ENCODE measurements around the gene CCDC191.

The CCDC191 gene, protein sequence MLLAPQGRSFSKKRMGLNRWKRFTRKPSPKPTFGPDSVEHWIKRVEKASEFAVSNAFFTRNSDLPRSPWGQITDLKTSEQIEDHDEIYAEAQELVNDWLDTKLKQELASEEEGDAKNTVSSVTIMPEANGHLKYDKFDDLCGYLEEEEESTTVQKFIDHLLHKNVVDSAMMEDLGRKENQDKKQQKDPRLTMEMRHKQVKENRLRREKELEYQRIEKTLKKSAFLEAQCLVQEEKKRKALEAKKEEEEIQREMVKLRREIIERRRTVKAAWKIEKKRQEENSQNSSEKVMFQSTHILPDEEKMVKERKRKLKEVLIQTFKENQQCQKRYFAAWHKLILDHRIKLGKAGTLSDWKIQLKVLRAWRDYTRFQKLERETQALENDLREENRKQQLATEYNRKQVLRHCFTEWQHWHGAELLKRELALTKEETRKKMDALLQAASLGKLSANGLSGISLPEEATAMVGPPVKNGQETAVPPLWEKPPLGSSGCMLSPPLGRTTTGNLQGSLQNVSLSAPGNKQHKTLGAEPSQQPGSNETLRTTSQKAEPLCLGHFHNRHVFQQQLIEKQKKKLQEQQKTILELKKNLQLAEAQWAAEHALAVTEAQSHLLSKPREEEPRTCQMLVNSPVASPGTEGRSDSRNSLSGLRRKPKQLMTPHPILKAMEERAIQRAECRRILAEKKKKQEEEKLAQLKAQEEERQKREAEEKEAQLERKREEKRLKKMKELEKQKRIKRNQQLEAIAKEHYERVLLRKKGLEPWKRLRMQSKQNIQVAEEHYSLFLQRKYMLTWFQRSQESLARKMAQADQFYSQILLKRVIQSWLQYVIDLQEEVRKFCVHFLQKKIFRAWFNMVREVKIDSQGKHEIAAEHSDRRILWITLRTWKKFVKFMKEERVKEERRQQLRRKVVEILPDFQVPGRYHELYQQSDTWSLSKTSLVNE

DNA sequence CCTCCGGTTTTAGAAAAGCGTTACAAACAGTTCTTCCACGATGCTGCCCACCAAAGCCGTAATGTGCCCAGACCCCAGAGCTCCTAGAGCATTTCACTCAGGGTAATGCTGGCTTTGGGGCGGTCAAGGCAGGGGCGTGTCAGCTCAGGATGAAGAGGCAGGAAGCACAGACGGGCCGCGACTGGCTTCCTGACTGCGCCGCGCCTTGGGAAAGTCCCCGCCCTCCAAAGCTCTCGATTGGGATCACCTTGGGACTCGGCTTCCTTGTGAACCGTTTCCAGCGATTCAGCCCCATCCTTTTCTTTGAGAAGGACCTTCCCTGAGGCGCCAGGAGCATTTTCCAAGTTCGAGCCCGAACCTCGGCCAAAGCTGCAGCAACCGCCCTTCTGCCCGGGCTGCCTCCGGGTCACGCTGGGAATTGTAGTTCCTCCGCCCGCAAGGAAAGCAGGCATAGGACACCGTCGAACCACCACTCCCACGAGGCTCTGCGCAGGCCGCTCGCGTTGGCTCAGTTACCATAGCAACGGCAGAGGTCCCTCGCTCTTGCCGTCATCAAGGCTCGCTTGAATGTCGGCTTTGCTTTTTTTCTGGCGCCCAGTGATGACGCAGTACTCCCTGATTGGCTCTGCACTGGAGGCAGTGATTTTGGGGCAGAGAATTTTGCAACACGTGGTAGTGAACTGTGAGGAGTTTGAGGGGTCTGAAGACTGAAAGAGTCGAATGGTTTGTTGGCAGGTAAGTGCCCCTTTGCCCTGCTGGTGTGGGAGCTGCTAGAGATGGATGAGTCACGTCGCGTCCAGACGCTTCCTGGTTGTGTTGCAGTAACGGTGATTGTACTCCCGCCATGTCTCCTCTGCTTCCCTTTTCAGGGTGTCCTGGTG lies at the start of gene CCDC191, which contains the start of gene QTRT2:
TSS of gene CCDC191 (minus strand) at position 397 of the 881 bp plus-strand sequence. CDS start at position 337, 60 bp downstream.
TSS of gene QTRT2 (plus strand) at position 608 of the 881 bp plus-strand sequence. CDS start 8,521 bp downstream, outside the sequence.
- peak; percentile 96 for DNase-seq

DNA sequence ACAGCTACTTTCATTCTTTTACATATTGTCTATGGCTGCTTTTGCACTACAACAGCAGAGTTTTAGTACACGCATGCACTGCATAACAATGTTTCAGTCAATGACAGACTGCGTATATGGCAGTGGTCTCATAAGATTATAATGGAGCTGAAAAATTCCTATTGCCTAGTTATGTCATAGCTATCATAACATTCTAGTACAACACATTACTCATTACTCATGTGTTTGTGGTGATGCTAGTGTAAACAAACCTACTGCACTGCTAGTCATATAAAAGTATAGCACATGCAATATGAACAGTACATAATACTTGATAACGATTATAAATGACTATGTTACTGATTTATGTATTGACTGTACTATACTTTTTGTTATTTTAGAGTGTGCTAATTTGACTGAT lies 48.1 kb upstream of the CCDC191 start:
- DNase-seq, result no peak

DNA sequence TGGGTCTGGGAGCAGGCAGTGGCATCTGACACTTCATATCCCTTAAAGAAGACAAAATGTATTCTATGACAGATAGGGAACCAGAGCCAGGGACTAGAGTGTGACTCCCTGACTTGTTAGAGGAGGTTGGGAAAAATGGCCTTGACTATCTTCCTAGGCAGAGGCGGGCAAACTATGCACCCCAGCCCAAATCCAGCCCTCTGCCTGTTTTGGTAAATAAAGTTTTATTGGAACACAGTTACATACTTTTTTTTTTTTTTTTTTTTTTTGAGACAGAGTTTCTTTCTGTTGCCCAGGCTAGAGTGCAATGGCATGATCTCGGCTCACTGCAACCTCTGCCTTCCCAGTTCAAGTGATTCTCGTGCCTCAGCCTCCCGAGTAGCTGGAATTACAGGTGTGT lies 47.5 kb upstream of the CCDC191 start:
- DNase-seq, result no peak

DNA sequence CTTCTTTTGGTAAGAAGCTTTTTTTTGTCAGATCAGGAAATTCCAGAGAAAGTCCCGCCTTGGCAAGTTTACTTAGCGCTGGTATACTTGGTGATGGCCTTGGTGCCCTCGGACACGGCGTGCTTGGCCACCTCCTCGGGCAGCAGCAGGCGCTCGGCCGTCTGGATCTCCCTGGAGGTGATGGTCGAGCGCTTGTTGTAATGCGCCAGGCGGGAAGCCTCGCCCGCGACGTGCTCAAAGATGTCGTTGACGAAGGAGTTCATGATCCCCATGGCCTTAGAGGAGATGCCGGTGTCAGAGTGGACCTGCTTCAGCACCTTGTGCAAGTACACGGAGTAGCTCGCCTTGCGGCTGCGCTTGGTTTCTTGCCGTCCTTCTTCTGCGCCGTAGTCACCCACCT lies 46.9 kb upstream of the CCDC191 start:
- DNase-seq, result no peak

DNA sequence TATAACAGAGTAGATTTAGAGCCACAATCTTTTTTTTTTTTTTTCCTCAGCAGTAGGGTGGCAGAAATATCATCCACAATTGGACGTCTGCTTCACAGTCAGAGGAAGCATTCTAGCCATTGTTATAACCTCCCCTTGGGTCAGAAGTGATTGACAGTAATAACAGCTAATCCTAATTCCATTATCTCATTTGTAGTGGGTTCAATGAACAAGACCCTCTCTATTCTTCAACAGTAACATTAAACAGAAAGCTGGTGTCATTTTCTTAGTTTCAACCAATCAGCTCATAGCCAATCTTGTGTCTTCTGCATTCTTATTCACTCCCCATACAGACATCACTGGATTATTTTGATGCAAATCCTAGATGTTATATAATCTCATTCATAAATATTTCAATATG lies 44.8 kb upstream of the CCDC191 start:
- DNase-seq, result no peak

DNA sequence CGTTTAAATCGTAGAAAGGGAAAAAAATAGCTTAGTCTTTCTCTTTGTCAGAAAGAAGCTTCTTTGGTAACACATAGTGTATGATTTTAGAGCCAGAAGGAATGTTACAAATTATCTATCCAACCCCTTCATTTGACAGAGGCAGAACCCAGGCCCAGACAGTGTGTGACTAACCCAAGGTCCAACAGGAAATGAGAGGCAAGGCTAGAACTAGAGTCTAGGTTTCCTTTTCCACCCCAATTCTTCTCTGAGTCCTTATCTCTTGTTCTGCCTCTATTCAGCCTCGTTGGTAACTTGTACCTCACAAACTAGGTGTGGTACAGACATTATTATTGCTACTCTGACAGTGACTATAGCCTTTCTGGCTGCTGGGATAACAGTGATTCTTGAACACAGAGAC lies 39.5 kb upstream of the CCDC191 start:
- DNase-seq, result no peak

DNA sequence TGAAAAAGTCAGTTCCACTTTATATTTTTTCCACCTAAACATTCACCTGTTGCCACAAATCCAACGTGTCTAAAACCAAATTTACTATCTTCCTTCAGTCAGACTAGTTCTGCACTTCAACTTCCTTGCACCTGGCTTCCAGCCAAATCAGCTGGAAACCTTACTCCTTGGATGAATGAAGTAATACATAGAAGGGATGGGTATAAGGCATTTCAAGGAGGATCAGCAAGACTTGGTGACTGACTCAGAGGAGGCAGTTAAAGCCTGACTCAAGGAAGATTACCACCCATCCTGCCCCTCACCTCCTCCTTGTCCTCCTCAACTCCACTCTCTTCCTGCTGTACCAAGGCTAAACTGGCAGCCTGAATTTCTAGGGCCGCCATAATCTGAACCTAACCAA lies 37.3 kb upstream of the CCDC191 start:
- DNase-seq, result peak; percentile 8

DNA sequence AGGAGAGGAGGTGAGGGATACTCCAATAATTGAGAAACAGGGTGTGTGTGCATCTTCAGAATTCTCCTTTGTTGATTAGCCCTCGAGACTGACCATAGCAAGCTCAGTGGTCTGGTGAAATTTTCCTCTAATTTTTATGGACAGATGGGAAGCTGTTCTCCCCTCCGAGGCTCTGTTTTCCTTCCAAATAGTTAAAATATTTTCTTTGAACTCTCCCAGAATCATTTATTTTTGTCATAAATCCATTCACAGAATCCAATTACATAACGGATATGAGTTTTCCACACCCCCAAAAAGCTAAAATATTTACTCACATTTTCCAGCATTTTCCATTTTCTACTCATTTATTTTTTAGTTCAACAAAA lies 36.7 kb upstream of the CCDC191 start:
- DNase-seq, result no peak

DNA sequence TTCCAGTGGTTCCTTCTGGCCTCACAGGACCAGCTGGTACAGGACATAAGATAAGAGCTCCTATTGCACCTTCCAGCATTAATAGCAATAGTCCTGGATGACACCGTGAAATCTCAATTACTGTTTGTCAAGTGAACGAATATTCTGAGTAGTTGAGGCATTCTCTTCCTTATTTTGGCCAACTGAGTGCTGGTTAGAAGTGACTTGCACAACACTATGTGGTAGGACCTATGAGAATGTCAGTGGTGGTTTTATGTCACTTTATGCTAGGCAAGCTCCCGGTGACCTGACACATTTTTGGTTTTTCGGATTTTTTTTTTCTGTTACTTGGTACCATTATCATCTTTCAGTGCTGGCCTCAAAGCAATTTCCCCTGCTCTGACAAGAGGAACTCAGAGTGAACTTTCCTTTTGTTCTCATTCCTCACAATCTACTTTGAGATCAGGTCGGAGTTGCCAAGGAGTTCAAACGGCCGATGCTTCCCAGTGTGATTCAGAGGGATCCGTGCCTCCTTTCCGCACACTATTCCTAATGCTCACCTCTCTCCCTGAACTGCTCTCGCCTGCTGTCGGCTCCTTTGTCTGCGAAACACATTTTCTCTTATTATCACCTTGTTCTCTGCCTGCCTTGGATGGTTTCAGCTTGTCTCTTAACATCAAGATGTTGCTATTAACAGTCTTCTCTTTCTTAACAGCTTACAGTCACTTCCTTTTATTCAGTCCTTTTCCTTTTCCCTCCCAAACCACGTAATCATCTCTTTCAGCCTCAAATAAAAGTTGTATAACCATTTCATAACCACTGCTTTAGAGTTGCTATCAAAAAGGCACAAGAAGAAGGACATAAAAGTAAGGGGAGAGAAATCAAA lies 36.1 kb upstream of the CCDC191 start:
- no peak for DNase-seq

DNA sequence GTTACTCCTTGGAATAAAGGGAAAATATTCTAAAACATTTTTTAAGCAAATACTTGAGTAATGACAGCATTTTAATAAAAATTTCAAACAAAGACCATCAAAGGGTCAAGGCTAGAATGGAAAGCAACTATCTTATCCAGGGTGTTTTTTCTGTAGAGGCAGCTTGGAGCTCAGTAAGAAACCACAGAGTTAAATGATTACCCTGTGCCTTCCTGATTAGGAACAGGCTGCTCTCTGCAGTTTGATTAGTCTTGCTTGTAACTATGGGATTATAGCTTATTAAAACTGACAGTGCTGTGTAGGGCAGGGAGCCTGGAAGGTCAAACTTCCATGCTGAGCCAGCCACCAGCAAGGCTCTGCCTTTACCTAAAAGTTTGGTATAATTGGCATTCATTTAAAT lies 33.3 kb upstream of the CCDC191 start:
- DNase-seq, result no peak

DNA sequence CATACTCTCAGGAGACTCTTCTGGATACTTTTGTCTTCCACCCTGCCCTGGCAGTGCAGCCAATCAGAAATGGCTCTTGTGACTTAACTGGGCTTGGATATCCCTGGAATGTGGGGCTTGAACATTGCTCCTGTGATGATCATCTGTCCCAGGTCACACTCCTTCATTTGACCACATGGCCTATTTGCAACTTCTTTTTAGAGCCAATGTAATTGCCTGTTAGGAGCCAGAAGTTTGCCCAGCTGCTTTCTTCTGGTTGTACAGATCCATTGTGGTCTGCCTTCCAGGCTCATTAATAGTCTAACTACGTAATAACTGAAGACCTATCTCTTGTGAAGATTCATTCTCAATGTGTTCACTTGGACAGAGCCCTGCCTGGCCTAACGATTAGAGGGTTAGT lies 30.0 kb upstream of the CCDC191 start:
- DNase-seq, result no peak

DNA sequence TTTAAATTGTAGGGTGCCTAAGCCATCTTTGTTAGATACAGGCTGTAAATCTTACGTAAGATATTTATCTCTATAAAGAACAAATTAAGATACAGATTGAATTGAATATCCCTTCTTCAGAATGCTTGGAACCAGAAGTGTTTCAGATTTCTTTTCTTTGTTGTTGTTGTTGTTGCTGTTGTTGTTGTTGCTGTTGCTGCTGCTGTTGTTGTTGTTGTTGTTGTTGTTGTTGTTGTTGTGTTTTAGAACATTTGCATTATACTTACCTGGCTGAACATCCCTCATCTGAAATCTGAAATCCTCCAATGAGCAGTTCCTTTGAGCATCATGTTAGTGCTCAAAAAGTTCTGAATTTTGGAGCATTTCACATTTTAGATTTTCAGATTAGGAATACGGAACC lies 26.8 kb upstream of the CCDC191 start:
- no peak for DNase-seq

DNA sequence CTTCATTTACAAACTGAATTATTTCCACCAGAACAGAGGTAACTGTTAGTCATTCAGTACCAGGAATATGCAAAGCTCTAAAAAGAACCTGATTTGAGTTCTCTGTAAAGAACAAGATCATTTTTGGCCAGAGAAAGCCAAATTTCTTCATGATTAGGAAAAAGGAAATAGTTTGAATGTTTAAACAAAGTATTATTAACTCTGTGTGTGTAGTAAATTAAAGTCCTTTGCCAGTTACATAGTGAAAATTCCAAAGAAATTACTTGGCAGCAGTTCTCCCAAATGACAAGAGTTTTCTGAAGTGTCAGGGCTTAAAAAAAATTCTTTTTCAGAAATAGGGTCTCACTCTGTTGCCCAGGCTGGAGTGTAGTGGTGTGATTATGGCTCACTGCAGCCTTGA lies 24.7 kb upstream of the CCDC191 start:
- no peak for DNase-seq

DNA sequence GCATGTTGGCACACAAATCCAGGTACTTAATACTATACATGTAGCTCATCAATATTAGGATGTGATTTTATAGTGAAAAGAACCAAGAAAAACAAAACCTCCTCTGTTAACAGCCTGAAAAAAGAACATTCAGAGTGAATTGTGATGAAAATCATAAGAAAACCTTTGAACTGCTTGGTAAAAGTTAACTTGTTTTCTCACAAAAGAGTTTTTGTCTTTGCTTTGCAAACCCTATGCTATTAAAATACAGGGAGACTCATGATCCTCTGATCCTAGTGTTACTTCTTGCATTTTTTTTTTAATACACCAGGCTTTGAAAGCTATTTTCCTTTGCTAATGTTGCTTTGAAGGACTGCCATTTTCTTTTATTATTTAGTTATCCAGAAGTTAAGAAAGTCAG lies 23.9 kb upstream of the CCDC191 start:
- no peak for DNase-seq

DNA sequence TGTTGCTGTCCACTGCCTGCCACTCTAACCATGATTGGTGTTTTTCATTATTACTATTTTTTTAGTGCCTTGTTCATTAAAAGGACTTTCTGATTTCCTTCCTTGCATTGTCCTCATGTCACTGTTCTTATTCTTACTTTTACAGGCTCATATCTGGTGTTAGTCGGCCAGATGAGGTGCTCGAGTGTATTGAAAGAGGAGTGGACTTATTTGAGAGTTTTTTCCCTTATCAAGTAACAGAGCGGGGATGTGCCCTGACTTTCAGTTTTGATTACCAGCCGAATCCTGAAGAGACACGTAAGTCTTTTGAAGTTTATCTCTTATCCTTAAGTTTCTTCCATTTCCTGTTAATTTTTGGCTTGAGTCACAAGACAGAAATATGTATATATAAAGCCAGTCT lies 23.4 kb upstream of the CCDC191 start:
- no peak for DNase-seq

DNA sequence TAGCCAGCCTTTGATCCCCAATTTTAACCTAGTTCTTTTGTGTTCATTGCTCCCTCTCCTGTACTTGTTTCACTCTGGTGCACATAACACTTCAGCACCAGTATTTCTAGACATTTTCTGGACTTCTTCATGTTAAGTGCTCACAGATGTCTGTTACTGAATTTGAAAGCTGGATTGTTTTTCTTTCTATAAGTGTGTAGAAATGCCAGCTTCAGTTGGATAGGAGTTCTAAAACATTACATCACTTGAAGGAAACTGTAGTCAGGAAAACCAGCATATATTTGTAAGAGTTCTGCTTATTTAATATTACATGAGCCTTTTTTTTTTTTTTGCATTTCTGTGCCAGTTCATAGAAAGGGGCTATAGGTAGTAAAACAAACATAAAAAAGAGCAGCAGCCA lies 21.8 kb upstream of the CCDC191 start:
- no peak for DNase-seq

DNA sequence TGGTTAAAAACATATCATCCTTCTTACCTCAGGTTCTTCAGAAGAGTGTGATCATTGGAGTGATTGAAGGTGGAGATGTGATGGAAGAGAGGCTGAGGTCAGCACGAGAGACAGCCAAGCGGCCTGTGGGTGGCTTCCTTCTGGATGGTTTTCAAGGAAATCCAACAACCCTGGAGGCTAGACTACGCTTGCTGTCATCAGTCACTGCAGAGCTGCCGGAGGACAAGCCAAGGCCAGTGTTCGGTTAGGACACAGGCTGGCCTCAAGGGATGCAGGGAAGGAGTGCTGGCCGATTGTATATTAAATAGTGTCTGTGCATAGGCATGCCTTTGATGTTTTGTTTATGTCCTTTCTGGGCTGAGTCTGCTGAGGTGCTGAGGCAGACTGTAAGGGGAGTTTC lies 20.4 kb upstream of the CCDC191 start:
- no peak for DNase-seq

DNA sequence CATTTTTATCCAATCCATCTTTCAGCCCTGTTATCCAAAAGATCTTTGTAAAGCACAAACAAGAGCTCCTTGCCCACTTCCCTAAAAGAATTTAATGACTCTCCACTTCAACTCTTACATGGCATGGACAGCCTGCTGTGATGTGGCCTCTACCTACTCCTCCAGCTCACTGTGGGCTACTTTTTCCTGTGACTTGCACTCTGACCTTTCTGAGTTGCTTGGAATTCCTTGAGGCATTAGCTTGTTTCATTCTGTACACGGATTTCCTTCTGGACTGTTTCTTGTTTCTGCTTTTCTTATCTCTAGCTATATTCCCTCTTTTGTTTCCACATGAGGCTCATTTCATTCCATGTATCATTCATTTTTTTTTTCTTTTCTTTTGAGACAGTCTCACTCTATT lies 15.5 kb upstream of the CCDC191 start:
- no peak for DNase-seq

DNA sequence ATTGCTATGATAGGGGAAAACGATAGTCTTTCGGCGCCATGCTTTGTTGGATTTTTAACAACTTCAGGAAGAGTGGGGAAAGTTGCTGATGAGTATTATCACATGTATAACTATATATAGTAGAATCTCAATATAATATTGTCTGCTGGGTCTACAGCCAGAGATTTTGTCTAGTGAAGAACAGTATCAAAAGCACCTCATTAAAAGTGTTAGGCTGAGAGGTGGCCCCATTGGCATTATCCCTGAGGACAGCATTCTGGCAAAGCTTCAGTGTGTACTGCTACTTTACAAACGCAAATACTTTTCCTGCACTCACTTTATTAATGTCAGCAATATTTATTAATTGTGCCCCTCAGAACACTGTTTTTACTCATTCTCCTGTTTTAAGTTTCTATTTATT lies 12.0 kb upstream of the CCDC191 start:
- no peak for DNase-seq

DNA sequence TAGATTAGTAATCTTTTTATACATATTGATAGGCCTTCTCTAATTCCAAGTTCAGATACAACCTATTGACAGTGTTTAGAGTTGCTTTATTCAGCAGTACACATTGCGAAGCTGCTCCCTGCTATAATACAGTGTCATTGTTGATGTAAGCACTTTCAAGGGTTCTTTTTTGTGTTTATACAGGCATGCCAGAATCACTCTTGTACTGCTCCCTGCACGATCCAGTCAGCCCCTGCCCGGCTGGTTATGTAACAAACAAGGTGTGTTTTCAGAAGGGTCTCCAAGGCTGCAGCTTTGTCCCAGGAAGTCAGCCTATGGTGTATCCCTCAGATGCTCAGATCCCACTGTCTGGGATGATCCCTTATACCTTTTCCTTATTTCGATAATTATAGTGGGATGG lies 11.5 kb upstream of the CCDC191 start:
- no peak for DNase-seq

DNA sequence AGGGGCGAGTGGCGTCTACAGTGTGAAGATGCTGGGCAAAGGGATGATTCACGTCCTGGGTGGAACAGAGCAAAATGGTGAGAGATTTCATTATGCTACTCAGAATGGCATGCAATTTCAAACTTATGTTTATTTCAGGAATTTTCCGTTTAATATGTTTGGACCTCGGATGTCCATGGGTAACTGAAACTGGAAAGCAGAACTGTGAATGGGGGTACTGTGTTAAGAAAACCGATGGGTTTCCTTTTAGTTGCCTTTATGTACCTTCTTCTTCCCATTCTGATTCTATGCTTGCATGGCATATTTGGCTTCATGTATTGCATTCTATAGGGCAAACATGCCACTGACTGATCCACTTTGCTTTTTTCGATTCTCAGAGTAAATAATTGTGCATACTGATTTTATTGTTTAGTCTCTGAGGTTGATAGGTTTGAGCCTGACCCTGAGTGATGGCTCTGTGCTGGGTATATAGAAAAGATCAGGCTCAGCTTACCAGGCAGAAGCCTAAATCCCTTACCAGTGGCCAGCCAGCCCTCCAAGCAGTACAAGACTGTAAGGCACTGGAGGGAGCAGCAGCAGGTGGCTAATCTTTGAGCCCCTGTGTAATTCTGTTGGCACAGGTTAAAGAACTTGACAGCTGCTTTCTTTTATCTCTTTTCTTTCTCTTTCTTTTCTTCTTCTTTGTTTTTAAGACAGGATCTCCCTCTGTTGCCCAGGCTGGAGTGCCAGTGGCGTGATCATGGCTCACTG lies 4.8 kb upstream of the CCDC191 start:
- DNase-seq, result no peak

Measured in NCI-H2029 treated with DMSO at 0.1 percent for 48 hours (cell line).